NCI-H2196 treated with DMSO at 0.1 percent for 48 hours (cell line): ENCODE results near the gene FAM193A.
"Not testable (repeated sequence)": the region's sequence is repeated elsewhere in the genome, so short reads cannot be mapped to it uniquely, and the experiment has no call there.

Experiments used
- DNase-seq: peaks from one replicate; lab custom pipeline; 2025; ENCODE audit not compliant: unreplicated experiment; lab: John Stamatoyannopoulos, UW

The FAM193A gene

DNA sequence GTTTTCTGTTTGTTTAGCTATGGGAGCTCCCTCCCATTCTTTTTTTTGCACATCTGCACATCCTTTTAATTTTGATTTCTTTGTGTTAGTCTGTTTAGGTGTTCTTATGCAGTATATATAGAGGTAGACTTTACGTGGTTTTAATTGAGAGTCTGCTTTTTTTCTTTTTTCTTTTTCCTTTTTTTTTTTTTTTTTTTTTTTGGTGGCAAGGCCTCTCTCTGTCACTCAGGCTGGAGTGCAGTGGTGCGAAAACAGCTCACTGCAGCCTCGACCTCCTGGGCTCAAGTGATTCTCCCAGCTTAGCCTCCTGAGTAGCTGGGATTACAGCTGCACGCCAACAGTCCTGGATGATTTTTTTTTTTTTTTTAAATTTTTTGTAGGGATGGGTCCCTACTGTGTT is 68.2 kb downstream of the FAM193A start:
- DNase-seq, result no peak

GRCh38 chr4:2606960-2607506 is 70.6 kb downstream of the FAM193A start:
- no peak for DNase-seq

DNA sequence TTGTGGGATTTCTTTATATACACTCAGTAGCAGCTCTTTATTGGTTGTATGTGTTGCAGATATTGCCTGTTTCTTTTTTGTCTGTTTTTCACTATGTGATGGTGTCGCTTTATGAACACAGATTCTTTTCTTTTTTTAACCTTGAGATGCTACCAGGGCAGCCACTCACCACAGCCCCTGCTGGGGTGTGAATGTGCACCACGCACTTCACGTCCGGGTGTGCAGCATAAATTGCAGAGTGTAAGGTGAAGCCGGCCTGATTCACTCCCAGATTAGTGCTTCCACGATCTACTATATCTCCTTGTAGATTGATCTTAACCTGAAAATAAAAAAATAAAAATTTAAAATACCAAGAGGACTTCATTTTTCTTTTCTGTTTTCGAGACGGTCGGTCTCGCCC is 71.4 kb downstream of the FAM193A start:
- no peak for DNase-seq

GRCh38 chr4:2608291-2608690 is 71.8 kb downstream of the FAM193A start:
- DNase-seq, result no peak

GRCh38 chr4:2615821-2616220 is 79.4 kb downstream of the FAM193A start:
- DNase-seq, result no peak

DNA sequence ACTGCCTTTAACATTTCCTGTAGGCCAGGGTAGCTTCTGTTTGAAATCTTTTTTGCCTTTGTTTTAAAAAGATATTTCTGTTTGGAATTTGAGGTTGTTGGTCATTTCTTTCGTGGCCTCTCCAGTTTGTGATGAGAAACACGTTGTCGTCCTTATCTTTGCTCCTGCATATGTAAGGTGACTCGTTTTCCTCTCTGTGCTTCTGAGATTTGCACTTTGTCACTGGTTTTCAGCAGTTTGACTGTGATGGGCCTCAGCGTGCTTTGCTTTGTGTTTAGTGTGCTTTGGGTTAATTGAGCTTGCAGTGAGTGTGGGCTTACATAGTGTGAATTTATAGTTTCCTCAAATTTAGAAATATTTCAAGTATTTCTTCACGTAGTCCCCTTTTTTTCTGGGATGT is 81.5 kb downstream of the FAM193A start:
- DNase-seq, result no peak

- not testable (repeated sequence) for DNase-seq
Measured at GRCh38 chr4:2618729-2619128, 82.3 kb downstream of the FAM193A start.

- no peak for DNase-seq
Measured at GRCh38 chr4:2619459-2619858, 83.0 kb downstream of the FAM193A start.

- no peak for DNase-seq
Measured at GRCh38 chr4:2621419-2621818, 85.0 kb downstream of the FAM193A start.

- DNase-seq, result no peak
Measured at GRCh38 chr4:2623442-2623841, 87.0 kb downstream of the FAM193A start.

- DNase-seq, result no peak
Measured at GRCh38 chr4:2624782-2625530, 88.5 kb downstream of the FAM193A start.

GRCh38 chr4:2626231-2626630 is 89.8 kb downstream of the FAM193A start:
- no peak for DNase-seq

DNA sequence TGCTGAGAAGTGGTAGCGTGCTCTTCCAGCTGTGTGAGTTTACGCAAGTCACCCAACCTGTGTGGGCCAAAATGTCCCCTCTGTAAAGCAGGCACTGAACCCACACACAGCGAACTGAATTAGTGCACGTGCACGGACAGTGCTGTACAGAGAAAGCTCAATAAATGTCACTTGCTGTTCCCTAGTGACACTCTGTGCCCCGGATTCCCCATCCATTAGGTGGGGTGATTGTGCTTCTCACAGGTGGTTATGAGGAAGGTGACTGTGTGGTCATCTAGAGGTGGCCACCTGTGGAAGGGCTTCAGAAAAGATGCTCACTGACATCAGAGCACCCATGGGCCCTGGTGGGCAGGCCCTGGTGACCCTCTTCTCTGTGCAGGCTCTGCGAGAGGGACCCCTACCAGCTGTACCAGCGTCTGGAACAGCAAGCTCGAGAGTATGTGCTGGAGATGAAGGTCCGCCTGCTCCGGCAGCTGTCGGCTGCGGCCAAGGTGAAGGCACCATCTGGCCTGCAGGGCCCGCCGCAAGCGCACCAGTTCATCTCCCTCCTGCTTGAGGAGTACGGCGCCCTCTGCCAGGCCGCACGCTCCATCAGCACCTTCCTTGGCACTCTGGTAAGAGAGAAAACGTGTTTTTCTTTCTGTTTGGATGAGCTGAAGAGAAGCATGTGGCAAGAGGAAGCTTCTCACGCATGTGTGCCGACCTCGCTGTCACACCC is 94.3 kb downstream of the FAM193A start:
- no peak for DNase-seq

DNA sequence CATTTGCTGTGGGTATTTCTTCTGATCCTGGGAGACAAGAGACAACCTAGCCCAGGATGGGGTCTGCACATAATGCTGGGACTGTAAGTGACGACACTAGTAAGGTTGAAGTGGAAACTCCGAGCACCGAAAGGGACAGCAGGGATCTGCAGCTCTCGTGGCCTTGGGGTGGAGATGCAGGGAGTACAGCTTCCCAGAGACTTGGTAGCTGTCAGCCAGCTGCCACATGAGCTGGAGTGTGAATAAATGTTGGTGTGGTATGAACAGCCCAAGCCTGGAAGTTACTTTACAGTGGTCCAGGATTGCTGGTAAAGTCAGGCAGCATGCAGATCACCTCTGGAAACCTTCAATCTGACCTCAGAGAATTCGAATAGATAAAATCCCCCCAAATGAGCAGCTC is 97.6 kb downstream of the FAM193A start:
- no peak for DNase-seq

DNA sequence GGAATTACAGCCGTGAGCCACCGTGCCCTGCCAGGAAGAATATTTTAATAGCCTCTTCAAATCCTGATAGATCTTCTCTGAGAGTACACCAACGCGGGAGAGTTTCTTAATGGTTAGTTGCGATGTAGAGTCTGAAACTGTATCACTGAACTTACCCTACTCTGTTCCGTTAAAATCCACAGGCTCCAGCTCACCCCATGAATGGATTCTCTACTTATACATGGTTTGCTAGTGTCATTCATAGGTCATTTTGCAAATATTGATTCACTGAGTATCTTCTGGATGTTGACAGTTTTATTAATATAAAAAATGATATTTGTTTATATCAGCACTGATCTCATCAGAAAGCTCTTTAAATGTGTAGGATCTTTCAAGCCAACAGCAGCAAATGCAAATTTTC is 99.9 kb downstream of the FAM193A start:
- no peak for DNase-seq

GRCh38 chr4:2636994-2637393 is 100.5 kb downstream of the FAM193A start:
- DNase-seq, result not testable (repeated sequence)

- DNase-seq, result peak; percentile 84
Measured at GRCh38 chr4:2637956-2638552, 101.6 kb downstream of the FAM193A start.

GRCh38 chr4:2638730-2639129 is 102.3 kb downstream of the FAM193A start:
- DNase-seq, result no peak

GRCh38 chr4:2642968-2643367 is 106.5 kb downstream of the FAM193A start:
- no peak for DNase-seq

GRCh38 chr4:2643555-2643954 is 107.1 kb downstream of the FAM193A start:
- no peak for DNase-seq

DNA sequence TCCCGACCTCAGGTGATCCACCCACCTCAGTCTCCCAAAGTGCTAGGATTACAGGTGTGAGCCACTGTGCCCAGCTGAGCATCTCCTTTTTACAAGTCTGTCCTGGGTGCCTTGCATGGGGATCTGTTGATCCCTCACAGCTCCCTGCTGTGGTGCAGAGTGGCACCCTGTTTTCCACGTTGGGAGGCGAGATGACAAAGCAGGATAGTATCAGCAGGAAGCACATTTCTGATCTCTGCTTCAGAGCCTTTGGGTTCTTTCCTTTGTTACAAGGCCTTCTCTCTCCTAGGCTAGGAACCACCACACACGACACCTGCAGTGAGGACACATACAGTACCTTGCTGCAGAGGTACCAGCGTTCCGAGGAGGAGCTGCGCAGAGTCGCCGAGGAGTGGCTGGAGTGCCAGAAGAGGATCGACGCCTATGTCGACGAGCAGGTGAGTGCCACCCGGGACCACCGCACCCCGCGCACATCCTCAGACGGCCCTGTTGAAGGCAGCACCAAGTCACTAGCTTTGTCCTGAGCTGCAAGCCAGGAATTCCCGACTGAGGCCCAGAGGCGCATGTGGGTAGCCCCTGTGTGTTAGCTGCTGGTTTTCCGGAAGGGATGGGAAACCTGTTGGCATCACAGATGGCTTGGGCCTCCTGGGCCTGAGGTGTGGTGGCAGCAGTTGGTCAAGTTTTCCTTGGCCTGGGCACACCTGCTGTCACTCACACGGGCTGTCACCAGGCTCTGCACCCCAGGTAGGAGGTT is 110.1 kb downstream of the FAM193A start:
- no peak for DNase-seq
